ENCODE data around the gene POLR3K.

Gene POLR3K

DNA sequence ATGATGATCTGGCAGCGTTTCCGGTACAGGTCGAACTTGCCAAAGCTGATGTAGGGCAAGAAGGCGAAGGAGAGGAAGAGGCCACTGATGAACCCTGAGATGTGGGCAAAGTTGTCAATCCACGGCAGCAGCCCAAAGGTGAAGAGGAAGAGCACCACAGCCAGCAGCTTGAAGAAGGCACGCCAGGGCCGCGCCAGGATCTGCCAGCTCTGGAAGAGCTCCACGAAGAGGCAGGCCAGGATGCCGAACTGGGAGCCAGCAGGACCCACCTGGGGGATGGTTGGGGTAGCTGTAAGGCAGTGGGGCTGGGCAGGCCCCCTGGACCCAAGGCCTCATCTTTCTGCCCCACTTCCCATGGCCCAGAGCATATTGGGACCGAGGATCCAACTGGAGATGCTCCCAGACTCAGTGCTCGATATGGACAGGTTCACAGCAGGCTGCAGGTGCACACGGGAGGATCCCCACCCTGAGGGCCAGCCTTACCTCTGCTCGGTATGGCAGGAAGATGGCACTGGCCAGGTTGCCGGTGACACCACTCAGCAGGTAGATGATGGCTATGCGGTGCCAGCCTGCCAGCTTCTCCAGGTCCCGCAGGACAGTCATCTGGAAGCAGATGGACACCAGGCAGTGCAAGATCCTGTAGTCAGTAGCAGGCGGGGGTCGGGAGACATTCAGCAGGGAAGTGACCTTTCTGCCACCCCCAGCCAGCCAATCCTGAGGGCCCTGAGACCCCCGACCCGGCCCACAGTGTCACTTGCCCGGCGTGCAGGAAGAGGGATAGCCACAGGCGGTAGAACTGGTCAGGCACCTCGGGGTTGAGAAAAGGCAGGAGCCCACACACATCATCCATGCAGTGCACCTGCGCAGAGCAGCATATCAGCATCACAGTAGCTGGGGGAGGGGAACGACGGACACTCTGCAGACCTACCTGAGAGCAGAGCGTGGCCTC is 5.4 kb upstream of the POLR3K start:
- Histone ChIP-seq H3K27ac (replicated peaks) (no peak overlapping the region), H3K27me3 (ENCODE audit: insufficient read depth, poor library complexity, severe bottlenecking) (no peaks in the 10 kb centered on the region), H3K4me3 (replicated peaks; ENCODE audit: insufficient read depth, low read length) (no peak overlapping the region)
- TF ChIP-seq, protein P1, sequence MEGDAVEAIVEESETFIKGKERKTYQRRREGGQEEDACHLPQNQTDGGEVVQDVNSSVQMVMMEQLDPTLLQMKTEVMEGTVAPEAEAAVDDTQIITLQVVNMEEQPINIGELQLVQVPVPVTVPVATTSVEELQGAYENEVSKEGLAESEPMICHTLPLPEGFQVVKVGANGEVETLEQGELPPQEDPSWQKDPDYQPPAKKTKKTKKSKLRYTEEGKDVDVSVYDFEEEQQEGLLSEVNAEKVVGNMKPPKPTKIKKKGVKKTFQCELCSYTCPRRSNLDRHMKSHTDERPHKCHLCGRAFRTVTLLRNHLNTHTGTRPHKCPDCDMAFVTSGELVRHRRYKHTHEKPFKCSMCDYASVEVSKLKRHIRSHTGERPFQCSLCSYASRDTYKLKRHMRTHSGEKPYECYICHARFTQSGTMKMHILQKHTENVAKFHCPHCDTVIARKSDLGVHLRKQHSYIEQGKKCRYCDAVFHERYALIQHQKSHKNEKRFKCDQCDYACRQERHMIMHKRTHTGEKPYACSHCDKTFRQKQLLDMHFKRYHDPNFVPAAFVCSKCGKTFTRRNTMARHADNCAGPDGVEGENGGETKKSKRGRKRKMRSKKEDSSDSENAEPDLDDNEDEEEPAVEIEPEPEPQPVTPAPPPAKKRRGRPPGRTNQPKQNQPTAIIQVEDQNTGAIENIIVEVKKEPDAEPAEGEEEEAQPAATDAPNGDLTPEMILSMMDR (IDR thresholded peaks at IDR 0.05; ENCODE audit: insufficient read depth, low read length) = no peak
- TF ChIP-seq SPI1 (IDR thresholded peaks at IDR 0.05; ENCODE audit: borderline replicate concordance, low read depth) (no peak), REST (IDR thresholded peaks at IDR 0.05; ENCODE audit: insufficient replicate concordance, low read depth) (no peak), POLR2AphosphoS5 (IDR thresholded peaks at IDR 0.05; ENCODE audit: low read depth) (no peak), GABPA (IDR thresholded peaks at IDR 0.05; ENCODE audit: low read depth) (no peak)
- no peak for DNase-seq (ENCODE audit: low read depth in 1 of 2, low spot score in 1 of 2)

- TF ChIP-seq GABPA (IDR thresholded peaks at IDR 0.05; ENCODE audit: low read depth) (no peak), POLR2AphosphoS5 (IDR thresholded peaks at IDR 0.05; ENCODE audit: low read depth) (no peak), REST (IDR thresholded peaks at IDR 0.05; ENCODE audit: insufficient replicate concordance, low read depth) (no peak), SPI1 (IDR thresholded peaks at IDR 0.05; ENCODE audit: borderline replicate concordance, low read depth) (no peak)
- TF ChIP-seq, protein P1 (IDR thresholded peaks at IDR 0.05; ENCODE audit: insufficient read depth, low read length) = no peak
- Histone ChIP-seq H3K27me3 (ENCODE audit: insufficient read depth, poor library complexity, severe bottlenecking) (no peaks in the 10 kb centered on the region), H3K4me3 (replicated peaks; ENCODE audit: insufficient read depth, low read length) (no peak overlapping the region), H3K27ac (replicated peaks) (no peak overlapping the region)
- DNase-seq (ENCODE audit: low read depth in 1 of 2, low spot score in 1 of 2) = no peak
Observed at GRCh38 chr16:57711-58110, 4.3 kb upstream of the POLR3K start.

GRCh38 chr16:56231-56927 is 3.0 kb upstream of the POLR3K start:
- DNase-seq (ENCODE audit: low read depth in 1 of 2, low spot score in 1 of 2) = no peak
- no peak overlapping the region for H3K27ac ChIP-seq (replicated peaks)
- H3K4me3 ChIP-seq (replicated peaks; ENCODE audit: insufficient read depth, low read length) = no peak overlapping the region
- H3K27me3 ChIP-seq (ENCODE audit: insufficient read depth, poor library complexity, severe bottlenecking) = no peaks in the 10 kb centered on the region
- no peak for TF ChIP-seq SPI1 (IDR thresholded peaks at IDR 0.05; ENCODE audit: borderline replicate concordance, low read depth)
- TF ChIP-seq, protein P1 (IDR thresholded peaks at IDR 0.05; ENCODE audit: insufficient read depth, low read length) = no peak
- TF ChIP-seq GABPA (IDR thresholded peaks at IDR 0.05; ENCODE audit: low read depth) = no peak
- TF ChIP-seq POLR2AphosphoS5 (IDR thresholded peaks at IDR 0.05; ENCODE audit: low read depth) = no peak
- no peak for TF ChIP-seq REST (IDR thresholded peaks at IDR 0.05; ENCODE audit: insufficient replicate concordance, low read depth)

All from HL-60 (cell line).